Ovary (tissue), 9 donors: Measurements from ENCODE around the gene OCEL1. TPM values are rescaled to one million over a fixed set of nuclear protein-coding genes. Genes with fewer than 3 reads are reported as not detected.
"Not testable (repeated sequence)": the region's sequence is repeated elsewhere in the genome, so short reads cannot be mapped to it uniquely, and the experiment has no call there.

ENCODE experiments used
- DNase-seq, 5 donors: peaks; one replicate each; pipeline ENCODE4 v3.0.0-alpha.2; 2019 to 2020
- H3K27ac ChIP-seq, 2 donors: fragments of 200-600 bp; one replicate each; pipeline versions ENCODE4 v1.5.1 to v1.8.0; 2019 to 2022
- H3K27me3 ChIP-seq: fragments of 200-600 bp; one replicate; pipeline ENCODE4 v1.8.0; 2022
- H3K36me3 ChIP-seq: fragments of 200-600 bp; sonication (generic); one replicate; pipeline ENCODE4 v1.5.1; 2019
- H3K4me1 ChIP-seq: one replicate; pipeline ENCODE4 v1.8.1; 2013; ENCODE audit warnings: mild to moderate bottlenecking, moderate library complexity; ENCODE audit not compliant: insufficient read depth
- H3K4me3 ChIP-seq: fragments of 200-600 bp; sonication (generic); one replicate; pipeline ENCODE4 v1.5.1; 2017
- H3K9me3 ChIP-seq, 2 donors: fragments of 200-600 bp in 1 of 2; sonication (generic) in 1 of 2; one replicate each; pipeline versions ENCODE4 v1.5.1 to v1.8.1; 2013 to 2019; ENCODE audit warnings: mild to moderate bottlenecking in 1 of 2, moderate library complexity in 1 of 2
- EP300 ChIP-seq: sonication (generic); formaldehyde crosslinking; IDR thresholded peaks from one replicate; pipeline ENCODE4 v1.6.1; 2017; ENCODE audit warnings: antibody characterized with exemption
- POLR2A ChIP-seq: fragments of 450-650 bp; IDR thresholded peaks from one replicate; pipeline ENCODE4 v1.6.1; 2017; ENCODE audit warnings: antibody characterized with exemption, mild to moderate bottlenecking, moderate library complexity
- WGBS, 3 donors: extraction: QIAGEN DNeasy Blood & Tissue Kit in 1 of 3; methylation state at CpG; one replicate each; pipeline versions ENCODE4 v1.1.5 to v1.1.7; 2013 to 2017; 5-methylcytosine and 5-hydroxymethylcytosine counted together
- intact Hi-C, 4 donors: fragments of 100-400 bp; cut with DNase I; formaldehyde crosslinking; loops; one replicate each; pipeline versions ENCODE4 v1.11.0 to v1.15.1; 2022 to 2023
- polyA plus RNA-seq, 2 donors: library from polyadenylated mRNA; stranded (reverse); fragments of 200-250 nt in 1 of 2; fragments of 350-450 nt in 1 of 2; fragmentation: Illumina TruSeq in 1 of 2; extraction: RNeasy Lipid Tissue Mini Kit (QIAGEN cat#74804) in 1 of 2; gene quantifications; one replicate each; pipeline ENCODE4 v1.2.3, GENCODE V29; 2013 to 2014
- total RNA-seq, 7 donors: library from RNA; depleted of rRNA in 2 of 7; stranded (reverse); fragments of >200 nt in 2 of 7; fragmentation: NEBNext Ultra II Directional in 3 of 7; extraction: Animal tissue kit (Norgen Biotek cat#: 25700) in 3 of 7; gene quantifications; one replicate each; pipeline versions ENCODE4 v1.1.0 to v1.2.4, GENCODE V29; 2016 to 2023
- TF ChIP-seq, protein P1 (sequence below), 3 donors: fragments of 450-650 bp in 2 of 3; fragments of 200-600 bp in 1 of 3; IDR thresholded peaks; one replicate each; pipeline versions ENCODE4 v1.5.1 to v1.8.0; 2016 to 2022; ENCODE audit warnings: antibody characterized with exemption in 3 of 3, mild to moderate bottlenecking in 1 of 3
- donor health status: DM: no; HTN: no; CAD: no; lungs with moderate emphysema.
- donor health status: DM: no; HTN: no; CAD: no.
- donor health status: Bipolar disorder and iron deficiency.
- donor health status: DM: yes; HTN: yes; CAD: no.
- donor health status: DM: no; HTN: no; CAD: no.
- donor health status: DM: yes; HTN: yes; CAD: no.

OCEL1 gene
- total and polyA plus RNA-seq, 9 donors = 6.4 to 39.8 (median 18.6) TPM

DNA sequence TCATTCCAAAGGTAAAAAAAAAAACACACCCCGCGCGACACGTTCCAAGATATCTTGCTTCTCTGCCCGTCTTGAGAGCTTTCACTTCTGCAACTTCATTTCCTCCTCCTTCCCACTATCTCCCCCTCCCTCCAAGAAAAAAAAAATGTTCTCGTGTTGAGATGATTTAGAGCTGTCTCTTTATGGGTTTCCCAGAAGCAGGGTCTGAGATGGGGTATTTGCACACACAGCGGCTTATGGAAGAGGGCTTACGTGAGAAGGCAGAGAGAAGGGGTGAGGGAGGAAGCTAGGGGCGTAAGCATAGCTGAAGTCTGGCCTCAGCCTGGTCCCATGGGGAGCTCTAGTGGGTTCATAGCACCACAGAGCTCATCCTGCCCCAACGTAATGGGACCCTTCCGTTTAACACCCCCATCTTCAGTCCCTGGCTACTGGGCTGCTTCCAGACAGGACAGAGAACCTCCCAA, 42.1 kb upstream of the OCEL1 start:
- no peak for DNase-seq
- 77 to 85% (median 80%) methylated on average over 11 of the region's 11 CpGs for WGBS, 3 donors
- no peaks in the 10 kb centered on the region for H3K4me1 ChIP-seq
- H3K36me3 ChIP-seq = no peaks in the 10 kb centered on the region
- TF ChIP-seq, protein P1, sequence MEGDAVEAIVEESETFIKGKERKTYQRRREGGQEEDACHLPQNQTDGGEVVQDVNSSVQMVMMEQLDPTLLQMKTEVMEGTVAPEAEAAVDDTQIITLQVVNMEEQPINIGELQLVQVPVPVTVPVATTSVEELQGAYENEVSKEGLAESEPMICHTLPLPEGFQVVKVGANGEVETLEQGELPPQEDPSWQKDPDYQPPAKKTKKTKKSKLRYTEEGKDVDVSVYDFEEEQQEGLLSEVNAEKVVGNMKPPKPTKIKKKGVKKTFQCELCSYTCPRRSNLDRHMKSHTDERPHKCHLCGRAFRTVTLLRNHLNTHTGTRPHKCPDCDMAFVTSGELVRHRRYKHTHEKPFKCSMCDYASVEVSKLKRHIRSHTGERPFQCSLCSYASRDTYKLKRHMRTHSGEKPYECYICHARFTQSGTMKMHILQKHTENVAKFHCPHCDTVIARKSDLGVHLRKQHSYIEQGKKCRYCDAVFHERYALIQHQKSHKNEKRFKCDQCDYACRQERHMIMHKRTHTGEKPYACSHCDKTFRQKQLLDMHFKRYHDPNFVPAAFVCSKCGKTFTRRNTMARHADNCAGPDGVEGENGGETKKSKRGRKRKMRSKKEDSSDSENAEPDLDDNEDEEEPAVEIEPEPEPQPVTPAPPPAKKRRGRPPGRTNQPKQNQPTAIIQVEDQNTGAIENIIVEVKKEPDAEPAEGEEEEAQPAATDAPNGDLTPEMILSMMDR (IDR thresholded peaks at IDR 0.05) = no peak
- TF ChIP-seq POLR2A = no peak
- no peak for TF ChIP-seq EP300
- no peak overlapping the region for H3K4me3 ChIP-seq
- no peaks in the 10 kb centered on the region for H3K27me3 ChIP-seq
- intact Hi-C loops = no loop called here
- no peaks in the 10 kb centered on the region for H3K9me3 ChIP-seq
- no peak overlapping the region for H3K27ac ChIP-seq

DNA sequence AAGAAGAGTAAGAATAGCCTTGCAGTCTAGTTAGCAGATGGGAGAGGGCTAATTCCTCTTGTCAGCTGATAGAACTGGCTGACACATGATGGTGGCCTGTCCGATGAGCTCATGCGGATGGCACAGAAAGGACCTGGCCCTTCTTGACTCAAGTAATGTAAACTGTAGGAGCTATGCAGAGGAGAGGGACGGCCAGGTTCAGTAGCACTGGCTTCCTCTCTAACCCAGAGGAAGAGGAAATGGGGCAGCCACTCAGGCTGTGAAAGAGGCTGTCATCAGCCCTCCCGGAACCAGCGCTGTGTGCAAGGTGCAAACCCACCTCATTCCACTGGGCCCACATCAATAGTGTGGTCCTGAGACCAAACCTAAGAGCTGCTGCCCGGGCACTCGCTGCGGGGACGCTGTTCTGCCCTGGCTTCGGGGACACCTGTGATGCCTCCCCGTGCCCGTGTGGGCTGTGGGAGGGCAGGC, 41.6 kb upstream of the OCEL1 start:
- intact Hi-C loops = no loop called here
- DNase-seq = no peak
- 91 to 97% (median 95%) methylated on average over 11 to 12 of the region's 12 CpGs for WGBS, 3 donors
- no peak for TF ChIP-seq EP300
- no peak for TF ChIP-seq POLR2A
- TF ChIP-seq, protein P1 (IDR thresholded peaks at IDR 0.05) = no peak
- Histone ChIP-seq H3K27me3 (no peaks in the 10 kb centered on the region), H3K36me3 (no peaks in the 10 kb centered on the region), H3K27ac (no peak overlapping the region), H3K9me3 (no peaks in the 10 kb centered on the region), H3K4me3 (no peak overlapping the region), H3K4me1 (no peaks in the 10 kb centered on the region)

DNA sequence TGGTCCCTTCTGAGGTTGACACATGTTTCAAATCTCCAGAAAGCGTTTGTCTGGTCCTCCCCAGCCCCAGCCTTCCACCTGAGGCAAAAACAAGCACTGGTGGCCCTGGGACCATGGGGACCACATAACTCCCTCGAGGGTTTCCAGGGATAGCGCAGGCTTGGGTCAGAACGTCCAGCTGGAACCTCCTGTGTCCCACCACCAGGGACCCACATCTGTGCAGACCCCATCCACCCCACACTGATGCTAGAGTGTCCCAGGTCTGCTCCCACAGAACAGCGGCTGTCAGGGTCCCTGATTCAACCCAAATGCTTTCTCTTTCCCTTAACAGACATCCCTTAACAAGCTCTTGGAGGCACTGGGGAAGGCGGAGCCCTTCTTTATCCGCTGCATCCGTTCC, 40.4 kb upstream of the OCEL1 start:
- no peak overlapping the region for H3K27ac ChIP-seq
- no peak for DNase-seq
- no peaks in the 10 kb centered on the region for H3K27me3 ChIP-seq
- no peak for TF ChIP-seq EP300
- TF ChIP-seq POLR2A = no peak
- TF ChIP-seq, protein P1 (IDR thresholded peaks at IDR 0.05) = no peak
- 83 to 92% (median 91%) methylated on average over 8 of the region's 8 CpGs for WGBS, 3 donors
- H3K9me3 ChIP-seq = no peaks in the 10 kb centered on the region
- H3K36me3 ChIP-seq = no peaks in the 10 kb centered on the region
- intact Hi-C loops = no loop called here
- no peaks in the 10 kb centered on the region for H3K4me1 ChIP-seq
- no peak overlapping the region for H3K4me3 ChIP-seq

DNA sequence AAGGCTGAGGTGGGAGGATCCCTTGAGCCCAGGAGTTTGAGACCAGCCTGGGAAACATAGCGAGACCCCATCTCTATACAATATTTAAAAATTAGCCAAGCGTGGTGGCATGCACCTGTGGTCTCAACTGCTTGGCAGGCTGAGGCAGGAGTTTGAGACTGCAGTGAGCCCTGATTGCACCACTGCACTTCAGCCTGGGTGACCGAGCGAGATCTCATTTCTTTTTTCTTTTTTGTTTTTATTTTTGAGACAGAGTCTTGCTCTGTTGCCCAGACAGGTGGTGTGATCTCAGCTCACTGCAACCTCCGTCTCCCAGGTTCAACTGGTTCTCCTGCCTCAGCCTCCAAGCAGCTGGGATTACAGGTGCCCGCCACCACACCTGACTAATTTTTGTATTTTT, 34.3 kb upstream of the OCEL1 start:
- H3K9me3 ChIP-seq = not testable (repeated sequence)

DNA sequence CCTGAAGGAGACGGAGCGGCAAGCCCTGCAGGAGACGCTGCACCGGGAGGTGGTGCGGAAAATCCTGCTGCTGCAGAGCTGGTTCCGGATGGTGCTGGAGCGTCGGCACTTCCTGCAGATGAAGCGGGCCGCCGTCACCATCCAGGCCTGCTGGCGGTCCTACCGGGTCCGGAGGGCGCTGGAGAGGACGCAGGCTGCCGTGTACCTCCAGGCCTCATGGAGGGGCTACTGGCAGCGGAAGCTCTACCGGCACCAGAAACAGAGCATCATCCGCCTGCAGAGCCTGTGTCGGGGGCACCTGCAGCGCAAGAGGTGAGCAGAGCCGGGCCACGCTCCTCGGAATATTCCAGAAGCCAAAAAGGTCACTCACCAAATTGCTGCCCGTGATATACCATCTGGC, 33.3 kb upstream of the OCEL1 start:
- H3K9me3 ChIP-seq = no peaks in the 10 kb centered on the region
- intact Hi-C loops = no loop called here
- TF ChIP-seq, protein P1 (IDR thresholded peaks at IDR 0.05) = no peak
- TF ChIP-seq POLR2A (no peak), EP300 (no peak)
- H3K36me3 ChIP-seq = no peaks in the 10 kb centered on the region
- H3K27me3 ChIP-seq = no peaks in the 10 kb centered on the region
- H3K4me1 ChIP-seq = no peaks in the 10 kb centered on the region
- WGBS, 3 donors = 95 to 98% (median 95%) methylated on average over 26 of the region's 26 CpGs
- no peak for DNase-seq
- no peak overlapping the region for H3K4me3 ChIP-seq
- H3K27ac ChIP-seq = no peak overlapping the region

More for the DNA sequence above, 34.3 kb upstream of the OCEL1 start:
- whole genome bisulfite sequencing, 3 donors = 79 to 94% (median 81%) methylated on average over 6 of the region's 6 CpGs
- H3K4me3 ChIP-seq, DNase-seq, H3K27me3 ChIP-seq, H3K4me1 ChIP-seq, intact Hi-C loops, H3K27ac ChIP-seq, H3K36me3 ChIP-seq: not testable (repeated sequence)
